ENCODE measurements around the gene IDS.

DNA sequence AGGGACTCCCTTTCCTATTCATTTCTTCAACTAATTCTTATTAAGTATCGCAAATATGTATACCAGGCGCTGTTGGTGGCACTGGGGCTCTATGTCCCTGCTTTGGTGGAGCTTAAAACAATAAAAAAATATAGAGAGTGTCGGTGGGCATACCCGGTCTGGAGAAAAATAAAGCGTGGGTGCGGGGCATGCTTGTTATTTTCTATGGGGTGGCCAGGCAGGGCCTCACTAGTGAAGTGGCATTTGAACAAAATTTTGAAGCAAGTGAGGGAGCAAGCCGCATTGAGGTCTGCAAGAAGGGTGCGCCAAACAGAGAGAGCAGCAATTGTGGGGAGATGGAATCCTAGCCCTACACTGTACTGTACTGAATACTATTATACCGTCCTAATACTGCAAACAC, 565 bp upstream of the IDS start:
- TF ChIP-seq ZNF263 (CRISPR knock-in tag; IDR thresholded peaks at IDR 0.05; ENCODE audit: low read depth) (no peak), CTCF (IDR thresholded peaks at IDR 0.05) (no peak)
